NT2/D1 (cell line): Measurements from ENCODE around the gene GNB2.

Experiments used
- SUZ12 ChIP-seq: IDR thresholded peaks from 2 replicates; pipeline ENCODE4 v1.6.1; 2011; ENCODE audit not compliant: insufficient read length, insufficient read depth; ENCODE audit errors: extremely low read depth
- YY1 ChIP-seq: IDR thresholded peaks from 2 replicates; pipeline ENCODE4 v1.6.1; 2011; ENCODE audit not compliant: insufficient read length, insufficient read depth
- ZNF274 ChIP-seq: IDR thresholded peaks from 2 replicates; pipeline ENCODE4 v1.6.1; 2011; ENCODE audit warnings: mild to moderate bottlenecking, low read depth, low read length

DNA sequence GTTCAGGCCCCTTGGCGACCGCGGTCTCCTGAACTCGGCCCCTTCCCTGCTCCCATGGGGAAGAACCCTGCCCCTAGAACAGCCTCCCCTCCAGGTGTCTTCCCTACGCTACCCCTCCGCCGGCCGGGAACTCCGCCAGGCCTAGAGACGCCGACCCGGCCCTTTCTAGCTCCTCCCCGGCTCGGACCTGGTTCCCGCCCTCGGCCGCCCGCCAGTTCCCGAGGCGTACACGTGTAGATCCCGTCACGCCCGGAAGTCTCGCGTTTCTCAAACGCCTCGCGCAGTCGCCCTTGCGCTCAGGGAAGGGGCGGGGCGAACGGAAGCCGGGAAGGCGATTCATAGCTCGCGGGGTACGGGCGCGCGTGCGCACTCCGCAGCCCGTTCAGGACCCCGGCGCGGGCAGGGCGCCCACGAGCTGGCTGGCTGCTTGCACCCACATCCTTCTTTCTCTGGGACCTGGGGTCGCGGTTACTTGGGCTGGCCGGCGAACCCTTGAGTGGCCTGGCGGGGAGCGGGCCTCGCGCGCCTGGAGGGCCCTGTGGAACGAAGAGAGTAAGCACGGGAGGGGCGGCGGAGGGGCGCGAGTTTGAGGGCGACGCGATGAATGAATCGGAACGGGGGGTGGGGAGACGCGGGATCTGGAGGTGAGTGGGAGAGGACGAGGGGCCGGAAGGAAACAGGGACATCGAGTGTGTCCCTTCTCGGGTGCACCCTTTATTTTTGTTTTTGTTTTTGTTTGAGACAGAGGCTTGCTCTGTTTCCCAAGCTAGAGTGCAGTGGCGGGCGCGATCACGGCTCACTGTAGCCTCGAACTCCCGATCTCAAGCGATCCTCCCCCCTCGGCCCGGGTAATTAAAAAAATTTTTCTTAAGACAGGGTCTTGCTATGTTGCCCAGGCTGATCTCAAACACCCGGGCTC, 32.5 kb downstream of the GNB2 start, which contains the start of gene POP7:
- TF ChIP-seq ZNF274 (no peak), SUZ12 (no peak), YY1 (no peak)
